HG03045 (cell line): ENCODE data around the gene PBX3.
A peak's percentile ranks its signal among the peaks of the same experiment; 100 is the strongest.
"Not testable (repeated sequence)": the region's sequence is repeated elsewhere in the genome, so short reads cannot be mapped to it uniquely, and the experiment has no call there.

ENCODE experiments used
- ATAC-seq: cut with Tn5 transposase; IDR thresholded peaks from one replicate; pipeline ENCODE4 v1.9.1; 2021; ENCODE audit warnings: mild to moderate bottlenecking, moderate library complexity; ENCODE audit not compliant: unreplicated experiment

Gene PBX3

GRCh38 chr9:125821078-125821477 lies 73.9 kb downstream of the PBX3 start:
- ATAC-seq = no peak

GRCh38 chr9:125822160-125822559 lies 75.0 kb downstream of the PBX3 start:
- ATAC-seq = no peak

GRCh38 chr9:125822902-125823301 lies 75.7 kb downstream of the PBX3 start:
- ATAC-seq = no peak

GRCh38 chr9:125823874-125824406 lies 76.8 kb downstream of the PBX3 start:
- ATAC-seq = not testable (repeated sequence)

GRCh38 chr9:125825762-125826161 lies 78.6 kb downstream of the PBX3 start:
- no peak for ATAC-seq

GRCh38 chr9:125826850-125827249 lies 79.7 kb downstream of the PBX3 start:
- no peak for ATAC-seq

- ATAC-seq = peak; percentile 47
Observed at GRCh38 chr9:125829743-125830142, 82.6 kb downstream of the PBX3 start.

- no peak for ATAC-seq
Observed at GRCh38 chr9:125831054-125831453, 83.9 kb downstream of the PBX3 start.

- ATAC-seq = no peak
Observed at GRCh38 chr9:125831616-125832015, 84.4 kb downstream of the PBX3 start.

GRCh38 chr9:125835655-125836054 lies 88.5 kb downstream of the PBX3 start:
- no peak for ATAC-seq

GRCh38 chr9:125839317-125839716 lies 92.1 kb downstream of the PBX3 start:
- no peak for ATAC-seq

GRCh38 chr9:125841444-125841843 lies 94.3 kb downstream of the PBX3 start:
- no peak for ATAC-seq

GRCh38 chr9:125842242-125842641 lies 95.1 kb downstream of the PBX3 start:
- ATAC-seq = no peak

- ATAC-seq = no peak
Observed at GRCh38 chr9:125843646-125844045, 96.5 kb downstream of the PBX3 start.

- ATAC-seq = no peak
Observed at GRCh38 chr9:125844611-125845010, 97.4 kb downstream of the PBX3 start.

GRCh38 chr9:125845271-125845808 lies 98.2 kb downstream of the PBX3 start:
- ATAC-seq = no peak

- no peak for ATAC-seq
Observed at GRCh38 chr9:125847735-125848134, 100.6 kb downstream of the PBX3 start.

- ATAC-seq = no peak
Observed at GRCh38 chr9:125850106-125850632, 103.0 kb downstream of the PBX3 start.

GRCh38 chr9:125850763-125851162 lies 103.6 kb downstream of the PBX3 start:
- ATAC-seq = no peak

- ATAC-seq = no peak
Observed at GRCh38 chr9:125851979-125852378, 104.8 kb downstream of the PBX3 start.

GRCh38 chr9:125852386-125852785 lies 105.2 kb downstream of the PBX3 start:
- no peak for ATAC-seq

- no peak for ATAC-seq
Observed at GRCh38 chr9:125854553-125855275, 107.5 kb downstream of the PBX3 start.
